AG08395 (cell line): ENCODE data around the gene SLC31A2.
"Not testable (repeated sequence)": the region's sequence is repeated elsewhere in the genome, so short reads cannot be mapped to it uniquely, and the experiment has no call there.

Experiments
- DNase-seq: peaks from one replicate; pipeline ENCODE4 v3.0.0; 2012; ENCODE audit warnings: mixed read lengths, low spot score

The SLC31A2 gene, protein sequence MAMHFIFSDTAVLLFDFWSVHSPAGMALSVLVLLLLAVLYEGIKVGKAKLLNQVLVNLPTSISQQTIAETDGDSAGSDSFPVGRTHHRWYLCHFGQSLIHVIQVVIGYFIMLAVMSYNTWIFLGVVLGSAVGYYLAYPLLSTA

DNA sequence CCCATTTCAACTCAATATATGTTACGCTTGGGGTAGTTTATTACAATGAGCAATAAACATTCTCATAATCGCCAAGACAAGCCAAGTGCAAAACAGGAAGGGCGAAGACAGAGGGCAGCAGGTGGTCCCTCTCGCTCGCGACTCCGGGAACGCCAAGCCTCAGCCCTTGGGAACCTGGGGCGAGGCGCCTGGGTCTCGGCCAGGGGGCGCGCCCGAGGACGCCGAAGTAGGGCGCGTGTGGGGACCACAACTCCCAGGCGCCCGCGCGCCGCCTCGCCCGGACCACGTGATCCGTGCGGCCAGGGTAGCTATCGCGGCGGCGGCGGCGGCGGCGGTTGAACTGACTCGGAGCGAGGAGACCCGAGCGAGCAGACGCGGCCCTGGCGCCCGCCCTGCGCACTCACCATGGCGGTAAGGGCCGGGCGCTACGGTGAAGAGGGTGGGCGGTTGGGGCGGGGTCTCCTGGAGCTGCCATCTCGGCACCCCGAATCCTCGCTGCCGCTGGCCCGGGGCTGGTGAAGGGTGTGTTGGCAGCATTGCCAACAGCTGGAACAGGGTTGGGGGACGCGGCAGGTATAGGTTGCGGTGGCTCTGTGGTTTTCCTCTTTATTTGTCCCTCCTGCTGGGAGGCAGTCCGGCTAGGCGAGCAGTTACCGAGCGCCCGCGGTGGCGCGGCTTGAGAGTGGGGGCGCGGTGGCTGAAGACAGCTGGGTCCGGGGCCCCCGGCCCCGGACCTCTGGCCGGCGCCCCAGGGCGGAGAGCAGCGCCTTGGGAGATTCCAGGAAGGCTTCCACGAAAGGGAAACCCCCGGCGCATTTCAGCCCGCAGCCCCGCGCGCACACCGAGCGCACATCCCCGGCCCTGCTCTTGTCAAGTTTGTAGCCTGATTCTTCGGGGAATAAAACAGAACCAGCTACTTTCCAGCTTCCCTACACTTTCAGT is at the start of gene SLC31A2:
Gene SLC31A2 (plus strand): TSS at position 338 of the 942 bp plus-strand sequence. CDS start 68 bp downstream, at position 406.
- DNase-seq = peak; percentile 90

DNA sequence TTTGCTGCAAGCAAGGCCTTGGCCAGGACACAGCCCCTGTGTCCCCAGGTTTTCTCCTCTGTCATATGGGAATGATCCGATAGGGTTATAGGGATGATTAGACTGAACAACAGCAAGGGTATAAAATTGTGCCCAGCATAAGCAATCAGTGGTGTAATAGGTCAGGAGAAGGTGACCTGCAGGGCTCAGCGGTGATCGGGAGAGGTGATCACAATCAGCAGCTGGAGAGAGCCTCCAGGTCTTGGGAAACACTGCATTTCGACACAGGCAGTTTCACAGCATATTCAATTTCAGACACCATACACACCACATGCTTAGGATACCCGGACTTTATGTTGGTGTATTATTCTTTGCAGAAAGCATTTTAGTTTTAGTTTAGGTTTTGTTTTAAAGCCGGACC is 45.5 kb upstream of the SLC31A2 start:
- not testable (repeated sequence) for DNase-seq

DNA sequence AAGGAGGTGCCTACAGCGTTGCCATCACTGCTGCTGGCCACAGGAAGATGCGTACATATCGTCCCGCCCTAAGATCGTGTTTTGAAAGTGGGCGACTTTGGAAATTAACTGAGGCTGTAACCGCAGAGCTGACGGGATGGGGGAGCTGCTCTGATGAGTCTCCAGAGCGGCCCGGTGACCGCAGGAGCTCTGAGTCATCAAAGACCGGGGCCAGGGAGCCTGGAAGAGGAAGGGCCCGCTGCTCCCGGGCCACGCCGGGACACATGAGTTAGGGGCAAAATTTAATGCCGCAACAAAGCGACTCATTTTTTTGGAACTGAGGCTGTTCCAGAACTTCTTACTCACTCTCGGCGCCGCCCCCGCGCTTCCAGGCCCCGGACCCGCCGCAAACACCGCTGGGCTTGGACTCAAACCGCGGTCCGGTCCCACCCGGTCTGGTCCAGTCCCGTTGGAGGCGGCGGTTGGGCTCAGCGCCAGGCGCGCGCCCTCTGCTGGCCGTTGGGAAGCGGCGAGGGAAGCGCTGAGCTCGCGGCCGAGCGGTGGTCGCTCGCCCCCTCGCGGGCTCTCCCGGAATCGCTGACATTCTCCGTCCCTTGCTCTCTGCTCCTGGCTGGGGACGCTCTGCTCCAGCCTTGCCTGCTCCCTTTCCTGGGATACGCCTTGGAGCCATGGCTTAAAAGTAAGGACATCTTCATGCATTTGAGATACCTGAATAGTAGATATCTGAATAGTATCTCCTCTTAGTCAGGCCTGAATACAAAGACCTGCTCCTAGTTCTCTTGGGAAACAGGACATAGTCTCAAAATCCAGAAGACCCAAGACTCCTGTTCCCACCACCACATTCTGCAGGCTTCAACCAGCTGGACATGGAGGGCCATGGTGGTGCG is 39.5 kb upstream of the SLC31A2 start:
- DNase-seq = not testable (repeated sequence)

- not testable (repeated sequence) for DNase-seq
Observed at GRCh38 chr9:113112706-113113510, 37.9 kb upstream of the SLC31A2 start.

DNA sequence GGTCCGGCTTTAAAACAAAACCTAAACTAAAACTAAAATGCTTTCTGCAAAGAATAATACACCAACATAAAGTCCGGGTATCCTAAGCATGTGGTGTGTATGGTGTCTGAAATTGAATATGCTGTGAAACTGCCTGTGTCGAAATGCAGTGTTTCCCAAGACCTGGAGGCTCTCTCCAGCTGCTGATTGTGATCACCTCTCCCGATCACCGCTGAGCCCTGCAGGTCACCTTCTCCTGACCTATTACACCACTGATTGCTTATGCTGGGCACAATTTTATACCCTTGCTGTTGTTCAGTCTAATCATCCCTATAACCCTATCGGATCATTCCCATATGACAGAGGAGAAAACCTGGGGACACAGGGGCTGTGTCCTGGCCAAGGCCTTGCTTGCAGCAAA is 32.0 kb upstream of the SLC31A2 start:
- not testable (repeated sequence) for DNase-seq

GRCh38 chr9:113125386-113126035 is 25.3 kb upstream of the SLC31A2 start:
- DNase-seq = no peak

- DNase-seq = no peak
Observed at GRCh38 chr9:113129466-113129865, 21.3 kb upstream of the SLC31A2 start.

DNA sequence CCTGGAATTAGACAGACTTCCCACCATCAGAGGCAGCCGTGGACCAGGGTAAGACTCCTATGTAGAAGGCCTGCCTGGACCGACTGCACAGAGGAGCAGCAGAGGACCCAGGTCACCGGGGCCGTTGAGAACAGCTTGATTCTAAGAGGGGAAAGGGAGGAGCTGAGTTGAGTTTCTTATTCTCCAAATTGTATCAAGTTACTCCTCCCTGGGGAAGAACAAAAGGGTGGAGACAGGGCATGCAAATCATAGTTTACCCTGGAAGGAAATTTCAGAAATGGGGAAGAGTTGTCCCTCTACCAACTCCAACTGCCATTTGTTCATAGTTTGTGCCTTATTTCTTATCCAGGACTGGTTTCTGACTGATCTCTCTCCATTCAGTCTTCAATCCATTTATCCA is 20.9 kb upstream of the SLC31A2 start:
- no peak for DNase-seq

- peak; percentile 26 for DNase-seq
Observed at GRCh38 chr9:113131689-113132151, 19.1 kb upstream of the SLC31A2 start.

DNA sequence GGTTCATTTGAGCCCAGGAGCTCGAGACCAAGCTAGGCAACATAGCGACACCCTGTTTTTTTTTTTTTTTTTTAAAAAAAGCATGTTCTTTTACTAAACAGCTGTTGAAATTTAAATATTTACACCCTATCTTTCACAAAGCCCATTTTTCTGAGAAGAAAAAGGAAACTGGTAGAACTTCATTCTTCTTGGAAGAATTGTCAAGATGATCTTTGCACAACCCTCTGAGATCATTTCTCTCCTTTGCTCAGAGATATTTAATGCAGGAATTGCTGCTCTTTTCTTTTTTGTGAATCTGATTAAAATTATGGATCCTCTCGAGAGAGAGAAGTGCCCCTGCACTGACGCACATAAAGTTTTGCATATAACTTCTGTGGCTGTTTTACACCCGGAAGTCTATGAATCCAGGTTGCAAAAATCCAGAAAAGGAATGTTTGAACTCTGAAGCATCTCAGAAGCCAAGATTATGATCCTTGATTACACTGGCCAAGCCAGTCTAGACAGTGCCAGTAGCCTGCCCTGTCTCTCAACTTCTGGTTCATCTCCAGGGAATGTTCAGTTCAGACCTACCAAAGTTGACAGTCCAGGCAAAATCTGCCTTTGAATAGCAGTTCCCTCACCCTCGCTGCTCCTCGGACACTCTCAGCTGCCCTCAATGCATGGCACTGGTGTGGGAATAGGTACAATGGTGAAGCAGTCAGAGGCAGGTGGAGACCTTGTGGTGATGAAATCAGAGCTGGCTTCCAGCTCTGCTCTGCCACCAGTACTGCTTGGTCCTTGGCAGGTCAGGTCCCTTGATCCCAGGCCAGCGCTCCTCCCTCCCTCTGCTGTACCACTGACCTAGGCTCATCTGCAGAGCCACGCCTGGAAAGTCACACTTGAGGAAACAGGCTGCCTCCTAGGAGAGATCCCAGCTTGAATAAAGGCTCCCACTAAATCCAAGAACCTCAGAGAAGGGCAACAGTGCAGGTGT is 13.3 kb upstream of the SLC31A2 start:
- no peak for DNase-seq

DNA sequence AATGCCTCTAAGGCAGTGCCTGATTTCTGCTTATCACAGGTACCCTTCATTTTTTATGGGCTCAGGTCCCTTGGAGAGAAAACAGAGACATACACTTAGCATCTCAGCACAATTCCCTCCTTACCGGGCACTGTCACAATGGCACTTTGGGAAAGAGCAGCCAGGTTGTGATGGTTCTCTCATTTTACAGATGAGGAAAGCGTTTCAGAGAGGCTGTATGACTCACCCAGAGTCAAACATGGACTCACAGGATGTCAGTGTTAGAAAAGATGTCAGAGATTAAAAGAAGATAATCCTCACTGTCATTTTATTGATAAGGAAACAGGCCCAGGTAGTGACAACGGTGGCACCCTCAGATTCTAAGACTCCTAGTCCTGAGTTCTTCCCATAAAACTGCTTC is 12.0 kb upstream of the SLC31A2 start:
- DNase-seq = no peak

- no peak for DNase-seq
Observed at GRCh38 chr9:113139225-113139829, 11.5 kb upstream of the SLC31A2 start.

- DNase-seq = no peak
Observed at GRCh38 chr9:113139953-113140352, 10.9 kb upstream of the SLC31A2 start.

DNA sequence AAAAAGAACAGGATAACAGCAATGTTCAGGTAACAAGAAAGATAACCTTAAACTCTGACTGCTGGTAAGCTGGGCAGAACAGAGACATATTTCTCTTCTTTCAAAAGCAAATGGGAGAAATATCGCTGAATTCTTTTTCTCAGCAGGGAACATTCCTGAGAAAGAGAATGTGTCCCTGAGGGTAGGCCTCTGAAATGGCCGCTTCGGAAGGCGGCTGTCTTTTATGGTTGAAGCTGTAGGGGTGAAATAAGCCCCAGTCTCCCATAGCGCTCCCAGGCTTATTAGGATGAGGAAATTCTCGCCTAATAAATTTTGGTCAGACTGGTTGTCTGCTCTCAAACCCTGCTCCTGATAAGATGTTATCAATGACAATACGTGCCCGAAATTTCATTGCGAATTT is 9.9 kb upstream of the SLC31A2 start:
- not testable (repeated sequence) for DNase-seq

GRCh38 chr9:113143432-113144227 is 7.2 kb upstream of the SLC31A2 start:
- no peak for DNase-seq

DNA sequence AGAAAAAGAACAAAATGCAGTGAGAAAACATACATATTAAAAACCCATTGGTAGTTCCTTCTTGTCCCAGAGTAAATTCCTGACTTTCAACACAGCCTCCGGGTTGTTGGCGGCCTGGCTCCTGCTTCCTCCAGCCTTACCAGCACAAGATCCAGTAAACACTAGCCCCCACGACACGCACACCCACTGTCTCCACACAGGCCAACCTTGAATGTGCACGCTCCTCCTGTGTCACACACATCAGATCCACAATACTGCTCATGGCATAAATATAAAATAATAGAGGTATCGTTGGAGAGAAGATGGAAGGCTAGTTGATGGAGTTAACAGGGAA is 2.5 kb upstream of the SLC31A2 start:
- DNase-seq = no peak

GRCh38 chr9:113148781-113149510 is 1.9 kb upstream of the SLC31A2 start:
- DNase-seq = no peak

- not testable (repeated sequence) for DNase-seq
Observed at GRCh38 chr9:113149561-113149960, 1.2 kb upstream of the SLC31A2 start.
